ENCODE measurements around the gene MAST3.
"Not testable (repeated sequence)": the region's sequence is repeated elsewhere in the genome, so short reads cannot be mapped to it uniquely, and the experiment has no call there.

Gene MAST3

GRCh38 chr19:18089096-18089541, 8.5 kb upstream of the MAST3 start:
- peak; percentile 58 for DNase-seq

GRCh38 chr19:18089726-18090125, 7.9 kb upstream of the MAST3 start:
- DNase-seq: no peak

DNA sequence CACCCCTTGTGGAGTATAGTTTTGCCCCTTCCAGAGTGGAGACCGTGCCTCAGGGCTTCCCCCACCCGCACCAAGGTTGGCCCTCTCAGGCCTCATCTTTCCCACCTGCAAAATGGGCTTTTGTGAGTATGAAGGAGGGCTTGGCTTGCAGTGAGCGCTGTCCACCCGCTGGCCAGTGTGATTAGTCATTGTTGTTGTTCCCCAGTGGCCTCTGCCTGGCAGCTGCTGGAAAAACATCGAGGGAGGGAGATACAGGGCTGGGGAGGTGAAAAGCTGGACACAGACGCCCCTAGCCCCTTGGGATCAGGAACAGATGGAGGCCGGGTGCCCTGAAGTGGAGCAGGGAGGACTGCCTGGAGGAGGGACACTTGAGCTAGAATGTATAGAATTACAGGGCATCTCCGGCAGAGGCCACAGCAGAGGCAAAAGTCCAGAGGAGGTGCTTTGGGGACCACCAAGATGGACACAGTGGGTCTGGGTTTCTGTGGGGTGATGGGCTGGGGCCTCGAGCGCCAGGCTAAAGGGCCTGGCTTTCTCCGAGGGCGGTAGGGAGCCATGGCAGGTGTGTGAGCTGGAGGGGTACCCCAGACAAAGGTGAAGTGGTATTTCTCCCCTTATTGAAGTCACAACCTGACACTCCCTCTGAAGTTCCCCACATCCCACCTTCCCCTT, 6.9 kb upstream of the MAST3 start:
- no peak for DNase-seq

- peak; percentile 81 for DNase-seq
Measured at GRCh38 chr19:18091217-18091608, 6.4 kb upstream of the MAST3 start.

DNA sequence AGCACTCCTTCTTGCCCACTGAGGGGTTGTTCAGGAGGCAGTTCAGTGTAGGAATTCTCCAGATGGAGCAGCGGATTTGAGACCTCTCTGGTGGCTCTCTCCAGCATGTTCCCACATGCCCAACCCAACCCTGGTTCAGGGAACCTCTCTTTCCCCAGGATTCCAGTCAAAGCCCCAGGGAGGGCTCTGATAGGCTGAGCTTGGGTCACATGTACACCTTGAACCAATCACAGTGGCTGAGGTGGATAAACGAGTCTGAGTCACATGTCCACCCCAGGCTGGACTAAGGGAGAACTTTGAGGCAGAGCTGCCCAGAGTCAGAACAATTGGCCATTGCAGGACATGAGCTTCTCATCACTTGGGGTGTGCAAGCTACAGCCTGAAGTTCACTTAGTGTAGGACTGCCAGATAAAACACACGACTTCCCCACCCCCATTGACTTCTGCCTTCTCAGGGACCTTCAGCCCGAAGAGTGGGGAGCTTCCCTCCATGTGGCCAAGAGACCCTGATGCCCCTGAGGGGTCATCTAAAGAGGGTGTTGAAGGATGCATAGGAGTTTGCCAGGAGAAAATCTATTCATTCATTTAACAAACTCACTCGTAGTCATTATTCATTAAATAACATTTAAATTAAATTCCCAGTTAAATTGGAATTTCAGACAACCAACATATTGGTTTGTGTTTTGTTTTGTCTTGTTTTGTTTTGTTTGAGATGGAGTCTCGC, 4.0 kb upstream of the MAST3 start:
- no peak for DNase-seq

GRCh38 chr19:18096258-18096657, 1.3 kb upstream of the MAST3 start:
- no peak for DNase-seq

- DNase-seq: no peak
Measured at GRCh38 chr19:18097993-18098890, 664 bp downstream of the MAST3 start.

DNA sequence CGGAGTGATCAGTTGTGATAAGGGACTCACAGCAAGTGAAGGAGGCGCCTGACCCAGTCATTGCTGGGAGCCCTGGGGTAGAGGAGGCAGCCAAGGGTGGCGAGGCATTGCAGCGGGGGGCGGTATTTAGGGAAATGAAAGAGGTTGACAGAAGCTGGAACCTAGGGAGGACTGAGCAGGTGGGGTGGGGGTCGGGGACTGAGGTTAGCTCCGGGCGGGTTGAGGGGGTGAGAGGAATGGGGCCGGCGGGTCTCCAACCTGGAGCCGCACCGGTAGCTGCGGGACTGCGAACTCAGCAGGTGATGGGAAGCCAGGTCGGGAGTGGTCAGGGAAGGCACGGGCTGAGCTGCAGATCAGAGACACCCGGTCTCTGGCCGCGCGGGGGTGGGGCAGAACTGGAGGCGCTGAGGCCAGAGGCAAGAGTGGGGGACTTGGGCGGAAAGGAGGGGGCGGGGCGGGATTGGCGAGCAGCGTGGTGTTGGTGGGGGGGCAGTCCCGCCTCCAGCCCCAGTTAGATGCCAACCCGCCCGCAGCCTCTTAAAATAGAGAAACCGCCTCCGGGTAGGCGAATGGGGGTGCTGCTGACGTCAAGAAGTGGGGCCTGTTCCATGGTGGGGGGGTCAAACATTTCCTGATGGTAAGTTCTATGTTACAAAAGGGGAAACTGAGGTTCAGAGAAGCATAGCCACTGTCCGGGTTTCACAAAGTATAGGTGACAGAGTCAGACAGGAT, 1.5 kb downstream of the MAST3 start:
- peak; percentile 40 for DNase-seq

DNA sequence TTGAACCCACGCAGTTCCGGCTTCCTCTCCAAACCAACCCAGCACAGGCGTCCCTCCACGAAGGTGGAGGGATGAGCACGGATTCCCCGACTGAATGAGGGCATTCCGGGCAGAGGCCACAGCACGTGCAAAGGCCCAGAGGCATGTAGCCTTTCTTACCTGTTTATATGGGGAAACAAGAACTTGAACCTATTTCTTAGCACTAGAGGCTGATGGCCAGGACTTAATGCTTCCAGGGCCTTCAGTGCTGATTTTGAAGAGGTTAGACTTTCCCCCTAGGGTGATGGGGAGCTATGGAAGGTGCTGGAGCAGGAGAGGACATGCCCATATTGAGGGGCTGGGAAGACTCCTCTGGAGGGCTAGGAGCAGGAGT, 2.0 kb downstream of the MAST3 start:
- no peak for DNase-seq

- DNase-seq: no peak
Measured at GRCh38 chr19:18100710-18101109, 3.1 kb downstream of the MAST3 start.

DNA sequence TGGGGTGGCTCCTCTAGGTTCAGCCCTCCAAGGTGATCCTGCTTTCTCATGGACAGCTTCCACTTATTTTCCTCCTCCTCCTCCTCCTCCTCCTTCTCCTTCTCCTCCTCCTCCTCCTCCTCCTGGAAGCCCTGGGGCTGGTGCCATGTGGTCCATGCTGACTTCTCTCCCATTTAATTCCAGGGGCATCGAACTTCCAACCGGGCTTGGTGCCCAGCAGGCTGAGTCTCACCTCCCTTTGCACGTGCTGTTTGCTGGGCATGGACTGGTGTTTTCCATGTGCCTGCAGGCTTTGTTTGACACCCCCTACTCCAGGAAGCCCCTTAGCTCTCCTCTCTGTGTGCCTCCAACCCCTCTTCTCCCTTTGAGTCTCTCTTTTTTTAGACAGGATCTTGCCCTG, 3.7 kb downstream of the MAST3 start:
- no peak for DNase-seq

DNA sequence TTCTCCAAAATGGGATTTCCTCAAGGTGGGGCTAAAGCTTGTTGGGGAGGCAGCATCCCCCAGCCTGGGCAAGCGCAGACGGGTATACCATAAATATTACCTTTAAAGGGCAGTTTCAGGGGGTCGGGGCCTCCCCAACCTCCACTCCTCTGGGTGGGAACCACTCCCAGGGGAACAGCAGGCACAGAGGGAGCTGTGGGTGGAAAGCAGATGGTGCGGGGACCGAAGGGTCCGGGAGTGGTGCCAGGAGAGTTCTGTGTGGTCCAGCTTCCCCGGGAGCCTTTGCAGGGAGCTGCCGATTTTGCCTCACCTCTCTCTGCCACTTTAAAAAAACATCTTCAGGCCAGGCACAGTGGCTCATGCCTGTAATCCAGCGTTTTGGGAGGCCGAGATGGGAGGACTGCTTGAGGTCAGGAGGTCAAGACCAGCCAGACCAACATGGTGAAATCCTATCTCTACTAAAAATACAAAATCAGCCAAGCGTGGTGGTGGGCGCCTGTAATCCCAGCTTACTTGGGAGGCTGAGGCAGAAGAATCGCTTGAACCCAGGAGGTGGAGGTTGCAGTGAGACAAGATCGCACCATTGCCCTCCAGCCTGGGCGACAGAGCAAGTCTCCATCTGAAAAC, 5.5 kb downstream of the MAST3 start:
- no peak for DNase-seq

- DNase-seq: no peak
Measured at GRCh38 chr19:18104793-18105131, 7.2 kb downstream of the MAST3 start.

DNA sequence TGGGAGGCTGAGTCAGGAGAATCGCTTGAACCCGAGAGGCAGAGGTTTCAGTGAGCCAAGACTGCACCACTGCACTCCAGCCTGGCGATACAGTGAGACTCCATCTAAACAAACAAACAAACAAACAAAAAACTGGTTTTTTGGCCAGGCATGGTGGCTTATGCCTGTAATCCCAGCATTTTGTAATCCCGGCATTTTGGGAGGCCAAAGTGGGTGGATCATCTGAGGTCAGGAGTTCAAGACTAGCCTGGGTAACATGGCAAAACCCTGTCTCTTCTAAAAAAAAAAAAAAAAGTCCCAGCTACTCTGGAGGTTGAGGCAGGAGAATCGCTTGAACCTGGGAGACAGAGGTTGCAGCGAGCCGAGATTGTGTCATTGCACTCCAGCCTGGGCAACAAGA, 7.7 kb downstream of the MAST3 start:
- not testable (repeated sequence) for DNase-seq

DNA sequence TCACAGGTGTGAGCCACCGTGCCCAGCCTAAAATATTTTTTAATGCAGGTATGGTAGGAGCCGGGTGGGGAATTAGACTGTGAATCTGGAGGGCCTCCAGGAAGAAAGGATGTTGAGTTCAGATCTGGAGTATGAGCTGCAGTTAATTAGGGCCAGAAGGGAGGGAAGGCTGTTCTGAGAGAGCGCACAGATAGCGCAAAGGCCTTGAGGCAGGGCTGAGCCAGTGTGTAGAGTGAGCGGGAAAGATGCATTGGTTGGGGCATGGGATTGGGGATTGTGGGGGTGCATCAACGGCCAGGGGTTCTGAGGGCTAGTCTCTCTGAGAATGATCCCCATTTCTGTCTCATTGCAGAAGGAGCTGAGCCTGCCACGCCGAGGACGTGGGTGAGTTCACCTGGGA, 9.7 kb downstream of the MAST3 start:
- no peak for DNase-seq

GRCh38 chr19:18108897-18109296, 11.3 kb downstream of the MAST3 start:
- no peak for DNase-seq

GRCh38 chr19:18109341-18109732, 11.8 kb downstream of the MAST3 start:
- DNase-seq: no peak

DNA sequence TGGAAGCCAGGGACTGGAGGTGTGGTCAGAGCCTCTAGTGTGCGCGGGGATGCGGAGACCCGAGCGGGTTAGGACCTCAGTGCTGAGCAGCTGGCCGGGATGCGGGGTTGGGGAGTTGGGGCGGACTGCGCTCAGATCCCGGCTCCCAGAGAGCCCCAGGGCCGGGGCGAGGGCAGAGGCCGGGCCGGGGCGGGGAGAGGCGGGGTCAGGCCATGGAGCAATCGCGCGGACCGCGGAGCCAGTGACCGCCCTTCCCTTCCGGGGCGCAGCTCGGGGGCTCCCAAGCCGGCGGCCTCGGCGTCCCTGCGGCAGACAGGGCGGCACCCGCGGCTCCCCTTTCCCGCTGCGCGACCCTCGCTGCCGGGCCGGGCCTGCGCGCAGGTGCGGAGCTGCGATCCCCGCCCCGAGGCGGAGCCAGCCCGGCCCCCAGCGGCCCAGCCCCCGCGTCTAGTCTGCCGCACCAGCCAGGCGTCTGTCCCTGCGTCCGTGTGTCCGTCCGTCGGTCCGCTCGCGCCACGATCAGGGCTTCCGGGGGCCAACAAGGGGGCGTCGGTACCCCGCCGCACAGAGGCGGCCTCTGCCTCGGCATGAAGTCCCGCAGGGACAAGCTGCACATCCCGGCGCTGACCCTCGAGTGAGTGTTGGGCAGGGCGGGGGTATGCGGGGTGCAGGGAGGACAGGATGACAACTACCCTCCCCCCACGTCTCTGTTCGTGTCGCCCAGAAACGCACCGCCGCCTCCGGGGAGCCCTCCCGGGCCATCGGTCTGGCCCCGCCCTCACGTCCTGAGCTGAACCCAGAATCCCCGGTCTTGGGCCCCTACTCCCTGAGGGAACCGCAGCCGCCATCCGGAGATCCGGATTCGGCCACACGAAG, 12.4 kb downstream of the MAST3 start:
- peak; percentile 69 for DNase-seq

DNA sequence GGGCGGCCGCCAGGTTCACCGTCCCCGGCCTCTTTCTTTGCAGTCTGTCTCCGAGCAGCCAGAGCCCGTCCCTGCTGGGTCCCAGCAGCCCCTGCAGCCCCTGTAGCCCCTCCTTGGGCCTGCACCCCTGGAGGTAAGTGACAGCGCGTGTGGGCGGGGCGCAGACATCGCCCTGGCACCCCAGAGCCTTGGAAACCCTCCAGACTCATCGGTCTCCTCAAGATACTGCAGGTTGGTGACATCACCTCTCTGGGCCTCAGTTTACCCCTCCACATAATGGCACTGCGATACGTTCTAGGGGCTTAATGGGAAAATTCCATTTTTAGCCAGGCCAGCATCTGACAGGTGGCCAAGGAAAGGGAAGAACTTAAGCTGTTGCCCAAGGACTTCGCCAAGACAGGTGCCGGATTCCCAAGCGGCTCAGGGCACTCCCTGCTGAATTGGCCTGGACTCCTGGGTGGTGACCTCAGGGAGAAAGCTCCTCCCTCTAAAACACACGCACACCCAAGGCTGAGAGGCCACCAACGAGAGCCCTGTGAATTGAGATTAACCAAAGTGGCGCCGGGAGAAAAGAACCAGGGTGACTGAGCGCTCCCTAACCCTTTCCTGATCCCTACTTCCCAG, 13.1 kb downstream of the MAST3 start:
- no peak for DNase-seq

- DNase-seq: peak; percentile 80
Measured at GRCh38 chr19:18112989-18113478, 15.5 kb downstream of the MAST3 start.

DNA sequence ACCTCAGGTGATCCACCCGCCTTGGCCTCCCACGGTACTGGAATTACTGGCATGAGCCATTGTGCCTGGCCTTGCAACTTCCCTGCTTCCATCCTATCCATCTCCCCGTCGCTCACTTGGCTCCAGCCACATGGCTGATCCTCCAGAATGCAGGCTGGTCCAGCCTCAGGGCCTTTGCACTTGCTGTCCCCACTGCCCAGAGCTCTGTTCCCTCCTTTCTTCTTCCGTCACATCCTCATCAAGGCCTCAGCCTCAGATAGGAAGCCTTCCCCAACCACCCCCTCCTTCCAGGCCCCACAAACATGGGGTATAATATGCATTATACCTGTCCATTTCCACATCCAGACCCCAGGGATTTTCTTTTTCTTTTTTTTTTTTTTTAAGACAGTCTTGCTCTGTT, 16.2 kb downstream of the MAST3 start:
- DNase-seq: no peak
